ENCODE results near the gene CCDC106.

Gene CCDC106

DNA sequence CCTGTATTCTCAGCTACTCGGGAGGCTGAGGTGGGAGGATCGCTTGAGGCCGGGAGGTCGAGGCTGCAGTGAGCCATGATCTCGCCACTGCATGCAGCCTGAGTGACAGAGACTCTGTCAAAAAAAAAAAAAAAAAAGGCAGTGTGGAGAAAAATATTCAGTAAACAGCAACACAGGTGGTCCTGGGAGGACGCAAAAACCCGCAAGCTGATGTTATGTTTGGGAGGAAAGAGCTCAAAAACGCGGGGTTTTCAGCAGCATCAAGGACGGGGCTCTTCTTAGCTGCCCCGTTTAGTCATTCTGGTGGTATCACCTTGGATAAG, 23.0 kb upstream of the CCDC106 start:
- intact Hi-C loops (cut with DNase I) = no loop called here
- no peak for DNase-seq

DNA sequence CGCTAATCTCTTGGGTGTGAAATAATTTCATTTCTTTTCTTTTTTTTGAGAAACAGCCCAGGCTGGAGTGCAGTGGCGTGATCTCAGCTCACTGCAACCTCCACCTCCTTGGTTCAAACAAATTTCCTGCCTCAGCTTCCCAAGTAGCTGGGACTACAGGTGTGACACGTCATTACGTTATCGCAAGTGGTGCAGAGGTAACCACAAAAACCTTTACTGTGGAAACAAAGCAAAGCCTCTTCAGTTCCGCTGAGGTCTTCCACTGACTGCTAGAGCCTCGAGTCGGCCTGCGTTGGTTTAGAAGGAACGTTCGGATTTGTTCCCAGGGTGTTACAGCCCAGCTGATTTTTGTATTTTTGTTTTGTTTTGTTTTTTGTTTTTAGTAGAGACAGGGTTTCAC, 21.7 kb upstream of the CCDC106 start:
- intact Hi-C loops (cut with DNase I) = no loop called here
- DNase-seq = no peak

DNA sequence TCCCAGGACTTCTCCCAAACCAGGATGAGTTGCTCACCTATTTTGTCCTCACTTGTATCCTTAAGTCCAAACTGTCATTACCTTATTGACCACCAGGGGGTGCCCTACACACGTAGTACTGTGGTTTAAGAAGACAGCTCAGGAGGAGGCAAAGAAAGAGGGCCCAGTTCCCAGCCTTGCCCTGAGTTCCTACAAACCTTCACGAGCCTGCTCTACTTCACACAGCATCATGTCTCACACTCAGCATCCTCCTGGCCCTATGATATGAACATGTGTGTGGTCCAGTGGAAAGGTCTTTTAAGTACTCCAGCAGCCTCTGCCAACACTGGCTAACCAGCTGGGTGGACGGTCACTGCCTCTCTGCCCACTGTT, 15.6 kb upstream of the CCDC106 start:
- intact Hi-C loops (cut with DNase I) = no loop called here
- peak in 41 of 42 donors; percentile 49 to 98 (median 86) for DNase-seq

DNA sequence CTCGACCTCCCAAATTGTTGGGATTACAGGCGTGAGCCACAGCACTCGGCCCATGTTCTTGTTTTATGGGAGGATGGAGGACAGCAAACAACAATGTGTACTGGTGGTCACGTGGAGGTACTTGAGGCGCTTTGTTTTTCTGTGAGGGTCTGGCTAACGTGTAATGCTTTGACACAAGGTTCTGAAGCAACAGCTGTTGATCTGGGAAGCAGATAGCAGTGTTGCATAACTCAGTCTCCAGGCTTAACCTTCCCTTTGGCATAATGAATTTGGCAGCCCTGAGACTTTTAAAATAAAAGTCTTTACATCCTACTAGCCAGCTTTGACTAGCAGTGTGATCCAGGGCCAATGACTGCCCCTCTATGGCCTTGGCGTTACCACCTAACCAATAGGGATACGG, 14.2 kb upstream of the CCDC106 start:
- intact Hi-C loops (cut with DNase I) = no loop called here
- DNase-seq = no peak

DNA sequence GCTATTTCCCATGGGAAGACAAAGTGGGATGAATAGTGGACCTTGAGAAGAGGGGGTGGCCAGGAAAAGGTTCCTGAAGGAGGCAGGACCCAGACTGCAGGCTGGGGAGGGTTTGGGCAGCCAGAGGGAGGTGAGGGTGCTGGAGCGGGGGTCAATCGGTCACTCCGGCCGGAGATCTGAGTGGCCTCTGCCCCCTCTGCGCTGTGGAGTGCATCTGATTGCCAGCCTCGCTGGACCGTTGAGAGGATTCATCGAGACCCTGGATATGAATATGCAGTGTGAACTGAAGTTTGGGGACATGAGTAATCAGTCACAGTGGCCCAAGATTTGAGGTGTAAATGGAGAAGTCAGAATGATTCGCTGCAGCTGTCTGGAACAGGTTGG, 12.7 kb upstream of the CCDC106 start:
- intact Hi-C loops (cut with DNase I) = no loop called here
- no peak for DNase-seq

DNA sequence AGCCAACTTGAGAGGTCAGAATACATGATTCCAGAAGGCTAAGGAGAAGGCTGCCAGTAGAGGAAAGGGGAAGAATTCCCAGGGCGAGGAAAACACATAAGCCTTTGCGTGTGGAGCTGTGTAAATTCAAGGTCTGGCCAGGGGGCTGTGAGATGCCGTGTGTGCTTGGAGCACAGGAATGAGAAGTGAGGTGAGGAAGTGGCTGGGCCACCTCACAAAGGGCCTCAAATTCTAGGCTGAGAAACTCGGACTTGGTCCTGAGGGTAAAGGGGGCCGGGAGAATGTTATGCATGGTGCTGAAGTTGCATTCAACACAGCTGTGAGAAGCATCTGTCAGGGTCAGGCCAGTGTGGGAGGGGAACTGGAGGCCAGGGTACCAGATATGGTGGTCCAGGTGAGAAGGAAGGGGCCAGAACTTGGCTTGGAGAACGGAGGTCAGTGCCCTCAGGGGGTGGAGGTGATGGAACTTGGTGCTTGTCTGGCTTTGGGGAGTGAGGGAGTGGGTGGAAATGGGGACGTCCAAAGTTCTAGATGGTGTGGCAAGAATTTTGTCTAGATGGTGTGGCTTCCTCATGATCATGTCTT, 12.1 kb upstream of the CCDC106 start:
- no peak for DNase-seq
- intact Hi-C loops (cut with DNase I) = no loop called here

DNA sequence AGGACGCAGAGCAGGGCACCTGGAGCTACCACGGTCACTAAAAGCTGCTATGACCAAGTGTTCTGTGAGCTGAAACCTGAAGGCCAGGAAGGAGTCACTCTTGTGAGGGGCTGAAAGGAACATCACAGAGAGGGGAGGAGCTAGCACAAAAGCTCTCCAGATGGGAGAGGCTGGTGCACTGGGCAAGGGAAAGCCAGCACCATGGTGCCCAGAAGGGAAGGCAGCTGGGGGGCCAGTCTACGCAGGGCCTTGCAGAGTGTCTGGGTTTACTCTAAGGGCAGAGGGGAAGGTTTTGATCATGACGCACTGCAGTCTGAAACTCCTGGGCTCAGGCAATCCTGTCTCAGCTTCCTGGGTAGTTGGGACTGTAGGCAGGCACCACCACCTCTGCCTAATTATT, 11.3 kb upstream of the CCDC106 start:
- no peak for DNase-seq

DNA sequence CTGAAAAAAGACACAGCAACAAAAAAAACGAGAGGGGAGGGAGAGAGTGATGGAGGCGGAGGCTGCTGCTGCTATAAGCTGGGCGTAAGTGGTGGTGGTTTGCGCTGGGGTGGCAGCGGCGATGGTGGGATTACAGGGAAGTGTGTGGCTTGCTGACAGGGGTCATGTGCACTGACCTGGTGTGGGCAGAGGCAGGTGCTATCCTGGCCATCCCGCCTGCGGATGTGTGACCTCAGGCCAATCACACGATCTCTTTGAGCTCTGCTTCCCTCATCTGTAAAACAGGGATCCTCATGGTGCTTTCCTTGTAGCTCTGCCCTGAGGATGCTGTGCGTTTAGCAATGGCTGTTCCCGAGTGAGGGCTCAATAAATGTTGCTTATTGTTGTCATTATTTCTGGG, 10.5 kb upstream of the CCDC106 start:
- no peak for DNase-seq
- intact Hi-C loops (cut with DNase I) = no loop called here

More for the DNA sequence above, 11.3 kb upstream of the CCDC106 start:
- intact Hi-C loops (cut with DNase I) = no loop called here

DNA sequence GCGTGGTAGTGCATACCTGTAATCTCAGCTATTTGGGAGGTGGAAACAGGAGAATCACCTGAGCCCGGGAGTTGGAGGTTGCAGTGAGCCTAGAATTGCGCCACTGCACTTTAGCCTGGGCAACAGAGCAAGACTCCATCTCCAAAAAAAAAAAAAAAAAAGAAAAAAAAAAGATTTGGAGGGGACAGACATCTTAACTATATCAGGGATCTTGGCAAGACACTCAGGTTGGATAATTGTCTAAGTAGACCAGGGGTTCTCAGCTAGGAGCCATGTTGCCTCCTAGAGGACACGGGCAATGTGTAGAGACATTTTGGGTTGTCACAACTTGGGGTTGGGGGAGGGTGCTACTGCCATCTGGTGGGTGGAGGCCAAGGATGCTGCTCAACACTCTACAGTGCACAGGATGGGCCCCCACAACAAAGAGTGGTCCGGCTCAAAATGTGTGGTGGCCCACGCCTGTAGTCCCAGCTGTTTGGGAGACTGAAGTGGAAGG, 9.1 kb upstream of the CCDC106 start:
- DNase-seq = peak in 8 of 42 donors; percentile 29 to 64 (median 38)
- intact Hi-C loops (cut with DNase I) = no loop called here

DNA sequence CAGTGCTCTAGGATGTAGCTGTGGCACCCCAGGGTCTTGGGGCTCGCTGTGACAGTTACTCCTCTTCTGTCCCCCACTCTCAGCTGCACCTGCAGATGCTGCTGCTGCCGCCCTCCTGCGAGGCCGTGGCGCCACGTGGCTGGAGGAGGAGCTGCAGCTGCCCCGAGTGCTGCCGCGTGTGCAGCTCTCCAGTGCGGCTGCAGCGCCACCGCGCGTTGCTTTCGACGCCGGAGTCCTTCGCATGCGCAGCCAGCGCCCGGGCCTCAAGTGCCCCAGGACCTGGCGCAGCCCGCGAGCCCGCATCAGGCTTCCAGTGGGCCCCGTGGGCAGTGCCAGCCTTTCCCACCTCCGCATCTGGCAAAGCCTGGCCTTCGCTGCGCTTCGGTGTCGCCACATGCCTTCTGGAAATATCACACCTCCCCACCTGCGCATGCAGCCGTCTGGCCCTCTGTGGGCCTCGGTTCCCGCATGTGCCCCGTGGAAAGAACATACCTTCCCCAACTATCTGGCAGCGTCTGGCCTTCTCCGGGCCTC, 7.9 kb upstream of the CCDC106 start:
- DNase-seq = peak in 37 of 42 donors; percentile 42 to 79 (median 62)
- intact Hi-C loops (cut with DNase I) = no loop called here

DNA sequence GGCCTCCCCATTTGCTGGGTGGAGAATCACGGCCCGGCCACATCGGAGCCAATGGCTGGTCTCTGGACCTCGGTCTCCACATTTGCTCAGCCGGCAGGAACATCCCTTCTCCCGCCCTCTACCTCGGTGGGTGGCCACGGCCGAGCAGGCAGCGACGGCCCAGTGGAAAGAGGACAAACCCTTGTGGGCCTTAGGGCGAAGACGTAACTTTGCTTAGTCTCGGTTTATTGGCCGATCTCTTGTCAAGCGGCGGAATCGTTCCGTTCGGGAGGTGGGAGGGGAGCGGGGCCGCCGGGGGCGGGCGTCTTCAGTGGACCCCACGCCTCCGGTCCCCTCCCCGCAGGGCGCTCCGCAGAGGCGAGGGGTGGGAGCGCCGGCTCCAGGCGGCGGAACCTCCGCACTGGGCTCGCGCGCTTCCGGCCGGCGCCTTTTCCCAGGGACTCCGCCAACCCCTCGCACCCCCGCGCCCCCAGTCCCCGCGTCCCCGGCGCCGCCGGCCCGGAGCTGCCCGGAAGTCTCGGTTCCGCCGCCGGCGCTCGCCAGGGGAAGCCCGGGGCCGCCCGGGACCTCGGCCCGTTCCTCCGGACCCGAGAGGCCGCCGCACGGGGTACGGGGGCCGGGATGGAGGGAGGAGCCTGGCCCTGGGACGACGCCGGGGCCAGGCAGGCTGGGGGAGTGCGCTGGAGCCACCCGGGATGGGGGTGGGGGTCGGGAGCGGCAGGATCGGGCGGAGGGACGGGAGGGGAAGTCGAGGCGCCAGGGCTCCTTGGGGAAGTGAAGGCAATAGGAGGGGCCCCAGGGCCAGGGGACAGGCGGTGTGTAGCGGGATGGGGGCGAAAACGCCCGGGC, 7.2 kb upstream of the CCDC106 start, which contains the start of gene ZNF580:
Gene ZNF580 (plus strand): TSS at position 426 of the 849 bp plus-strand sequence. CDS start 1,507 bp downstream, outside the sequence.
- peak in 38 of 42 donors; percentile 54 to 88 (median 73) for DNase-seq

DNA sequence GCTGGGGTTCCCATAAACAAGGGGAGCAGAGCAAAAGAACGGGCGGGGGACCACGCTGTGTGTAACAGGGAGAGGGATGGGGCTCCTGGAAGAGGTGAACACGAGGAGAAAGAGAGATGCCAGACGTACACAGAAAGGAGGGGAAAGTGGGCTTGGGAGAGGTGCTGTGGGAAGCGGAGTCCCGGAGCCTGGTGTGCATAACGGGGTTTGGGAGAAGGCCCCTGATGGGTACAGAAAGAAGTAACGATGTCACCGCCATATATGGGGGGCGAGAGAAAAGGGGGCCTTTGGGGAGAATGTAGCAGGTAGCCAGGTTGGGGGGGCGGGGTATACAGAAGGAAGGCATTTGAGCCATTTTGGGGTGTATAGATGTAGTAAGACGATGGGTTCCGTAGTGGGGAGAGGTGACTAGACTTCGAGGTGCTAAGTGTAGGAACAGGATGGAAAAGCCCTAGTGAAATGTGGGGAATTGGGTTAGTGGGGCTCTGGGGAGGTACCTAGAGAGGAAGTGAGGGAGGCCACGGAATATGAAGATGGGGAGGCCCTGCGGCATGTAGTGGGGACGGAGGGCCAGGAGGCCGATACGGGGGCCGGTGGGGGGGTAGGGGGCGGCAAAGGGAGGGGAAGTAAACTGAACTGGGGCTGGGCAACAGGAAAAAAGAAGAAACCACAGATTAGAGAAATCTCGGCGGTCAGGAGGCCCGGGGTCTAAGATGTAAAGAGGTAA, 6.4 kb upstream of the CCDC106 start:
- DNase-seq = peak in 3 of 42 donors; percentile 22 to 51 (median 30)
- intact Hi-C loops (cut with DNase I) = no loop called here

More for the DNA sequence above, 7.2 kb upstream of the CCDC106 start, which contains the start of gene ZNF580:
- intact Hi-C loops (cut with DNase I) = no loop called here

DNA sequence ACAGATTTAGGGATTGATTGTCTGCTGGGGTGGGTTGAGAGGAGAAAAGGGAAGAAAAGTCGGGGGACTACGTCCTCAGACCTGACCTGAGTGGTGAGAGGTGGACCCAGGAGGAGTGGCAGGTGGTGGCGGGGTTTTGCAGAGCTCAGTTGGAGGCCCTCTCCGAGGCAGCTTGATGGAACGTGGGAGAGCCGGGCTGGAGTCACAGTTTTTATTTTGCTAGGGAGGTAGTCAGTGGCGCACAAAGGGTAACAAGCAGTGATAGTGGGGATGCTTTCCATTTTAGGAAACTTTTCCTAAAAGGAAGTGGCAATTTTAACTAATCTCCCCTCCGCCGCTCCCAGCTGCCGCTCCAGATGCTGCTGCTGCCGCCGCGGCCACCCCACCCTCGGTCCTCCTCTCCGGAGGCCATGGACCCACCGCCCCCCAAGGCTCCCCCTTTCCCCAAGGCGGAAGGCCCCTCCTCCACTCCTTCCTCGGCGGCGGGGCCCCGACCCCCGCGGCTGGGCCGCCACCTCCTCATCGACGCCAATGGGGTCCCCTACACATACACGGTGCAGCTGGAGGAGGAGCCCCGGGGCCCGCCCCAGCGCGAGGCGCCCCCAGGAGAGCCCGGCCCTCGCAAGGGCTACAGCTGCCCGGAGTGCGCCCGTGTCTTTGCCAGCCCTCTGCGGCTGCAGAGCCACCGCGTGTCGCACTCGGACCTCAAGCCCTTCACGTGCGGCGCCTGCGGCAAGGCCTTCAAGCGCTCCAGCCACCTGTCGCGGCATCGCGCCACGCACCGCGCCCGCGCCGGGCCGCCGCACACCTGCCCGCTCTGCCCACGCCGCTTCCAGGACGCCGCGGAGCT, 5.6 kb upstream of the CCDC106 start:
- peak in 10 of 42 donors; percentile 21 to 60 (median 34) for DNase-seq
- intact Hi-C loops (cut with DNase I) = no loop called here

DNA sequence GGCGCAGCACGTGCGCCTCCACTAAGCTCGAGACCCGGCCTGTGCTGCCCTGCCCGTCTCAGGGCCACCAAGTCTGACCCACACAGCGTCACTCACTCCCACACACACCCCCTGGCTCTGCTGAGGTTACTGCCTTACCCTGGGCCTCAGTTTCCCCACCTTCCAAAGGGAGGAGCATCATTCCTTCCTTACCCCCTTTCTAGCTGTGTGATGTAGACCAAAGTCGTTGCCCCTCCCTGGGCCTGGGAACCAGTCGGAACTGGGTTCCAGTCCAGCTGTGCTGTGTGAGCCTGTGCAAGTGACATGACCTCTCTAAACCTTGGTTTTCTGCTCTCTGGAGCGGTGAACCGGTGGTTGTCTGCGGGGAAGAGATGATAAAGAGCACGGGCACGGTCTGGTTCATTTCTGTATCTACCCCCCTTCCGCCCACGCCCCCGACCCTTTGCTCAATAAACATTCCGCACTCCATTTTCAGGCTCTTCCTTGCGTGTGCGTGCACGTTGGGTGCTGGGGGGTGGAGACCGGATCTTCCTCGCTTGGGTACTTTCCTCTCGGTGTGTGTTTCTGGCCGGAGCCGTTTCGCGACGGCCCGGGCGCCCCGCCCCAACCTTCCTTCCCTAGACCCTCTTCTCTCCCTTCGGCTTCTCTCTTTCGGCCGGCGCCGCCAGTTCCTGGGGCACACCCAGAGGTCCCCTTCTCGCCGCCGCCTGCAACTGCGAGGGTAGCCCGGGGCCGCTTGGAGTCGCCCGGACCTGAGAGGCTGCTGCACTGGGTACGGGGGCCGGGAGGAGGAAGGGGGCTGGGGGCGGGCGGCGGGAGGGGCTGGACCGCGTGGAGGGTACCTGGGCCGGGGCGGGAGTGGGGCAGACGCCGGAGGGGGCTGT, 4.8 kb upstream of the CCDC106 start, which contains the start of gene ZNF581:
Gene ZNF581 (plus strand): TSS at position 647 of the 884 bp plus-strand sequence. CDS start 923 bp downstream, outside the sequence.
- peak; percentile 59 to 91 (median 79) for DNase-seq
- intact Hi-C loops (cut with DNase I) = no loop called here

DNA sequence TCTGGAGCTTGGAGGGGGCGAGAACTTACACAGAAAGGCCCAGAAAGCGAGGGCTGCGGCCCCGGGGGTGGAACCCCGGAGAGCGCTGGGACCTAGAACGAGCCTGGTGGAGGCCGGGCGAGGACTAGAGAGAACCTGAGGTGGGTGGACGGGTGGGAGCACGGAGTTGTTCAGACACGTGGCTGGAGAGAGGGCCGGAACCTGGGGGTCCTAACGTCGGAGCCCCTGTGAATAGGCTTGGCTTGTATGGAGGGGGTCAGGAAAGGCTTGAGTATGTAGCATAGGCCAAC, 4.2 kb upstream of the CCDC106 start:
- DNase-seq = peak in 8 of 42 donors; percentile 28 to 69 (median 50)
- intact Hi-C loops (cut with DNase I) = no loop called here

DNA sequence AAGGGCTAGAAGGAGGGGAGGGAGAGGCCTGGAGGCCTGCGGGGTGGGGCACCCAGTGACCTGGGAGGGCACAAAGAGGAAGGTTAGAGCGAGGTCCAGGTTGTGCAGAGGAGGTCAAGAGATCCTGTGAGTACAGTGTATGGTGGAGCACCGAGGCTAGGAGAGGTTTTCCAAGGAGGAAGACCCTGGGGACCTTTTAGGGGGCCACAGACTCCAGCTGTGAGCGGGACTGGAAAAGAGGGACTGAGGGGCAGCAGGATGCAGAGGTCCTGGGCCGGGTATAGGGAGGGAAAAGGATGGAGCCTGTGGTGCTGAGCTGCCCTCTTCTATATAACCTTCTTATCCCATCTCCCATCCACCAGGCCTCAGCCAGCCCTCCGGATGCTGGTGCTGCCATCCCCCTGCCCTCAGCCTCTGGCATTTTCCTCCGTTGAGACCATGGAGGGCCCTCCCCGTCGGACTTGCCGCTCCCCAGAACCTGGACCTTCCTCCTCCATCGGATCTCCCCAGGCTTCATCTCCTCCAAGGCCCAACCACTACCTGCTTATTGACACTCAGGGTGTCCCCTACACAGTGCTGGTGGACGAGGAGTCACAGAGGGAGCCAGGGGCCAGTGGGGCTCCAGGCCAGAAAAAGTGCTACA, 3.7 kb upstream of the CCDC106 start:
- DNase-seq = no peak
- intact Hi-C loops (cut with DNase I) = no loop called here

DNA sequence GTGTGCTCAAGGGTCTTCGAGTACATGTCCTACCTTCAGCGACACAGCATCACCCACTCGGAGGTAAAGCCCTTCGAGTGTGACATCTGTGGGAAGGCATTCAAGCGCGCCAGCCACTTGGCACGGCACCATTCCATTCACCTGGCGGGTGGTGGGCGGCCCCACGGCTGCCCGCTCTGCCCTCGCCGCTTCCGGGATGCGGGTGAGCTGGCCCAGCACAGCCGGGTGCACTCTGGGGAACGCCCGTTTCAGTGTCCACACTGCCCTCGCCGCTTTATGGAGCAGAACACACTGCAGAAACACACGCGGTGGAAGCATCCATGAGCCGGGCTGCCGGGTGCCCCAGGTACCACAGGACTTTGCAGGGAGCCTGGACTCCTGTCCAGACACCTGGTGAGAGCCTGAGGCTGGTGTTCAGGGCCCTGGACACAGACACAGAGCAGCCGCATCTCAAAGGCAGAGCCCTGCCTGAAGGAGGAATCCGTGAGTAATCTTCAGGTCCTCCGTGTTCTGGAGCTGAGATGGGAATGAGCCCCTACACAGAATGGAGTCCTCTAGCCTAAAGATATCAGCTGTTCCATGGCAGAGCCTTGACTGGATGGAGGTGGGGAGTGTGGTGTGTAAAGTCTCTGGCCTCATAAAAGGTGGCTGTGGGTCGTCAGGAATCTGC, 3.0 kb upstream of the CCDC106 start:
- DNase-seq = no peak
- intact Hi-C loops (cut with DNase I) = no loop called here
